HCT116 (cell line): ENCODE data around the gene MCF2L2. TPM values are rescaled to one million over a fixed set of nuclear protein-coding genes. Genes with fewer than 3 reads are reported as not detected.

ENCODE experiments used
- ATAC-seq: fragments of 200-7000 bp; cut with Tn5 transposase; 2 replicates; pipeline ENCODE4 v1.9.1; 2020; ENCODE audit warnings: mild to moderate bottlenecking, moderate library complexity
- BruUV-seq: library from RNA; stranded (reverse); fragments of 400-500 nt; replicated peaks from 2 replicates; lab custom pipeline; 2021; lab: Mats Ljungman, UMichigan
- CTCF ChIA-PET: fragments of 300-600 bp; sonication (Branson Sonifier 250); formaldehyde crosslinking; loops from one replicate; lab custom pipeline; 2021; ENCODE audit warnings: antibody characterized with exemption; lab: Charles Lee
- POLR2A ChIA-PET: fragments of 300-600, 350-600 bp; sonication (Branson Sonifier 250); formaldehyde crosslinking; loops from one replicate; lab custom pipeline; 2021; ENCODE audit warnings: antibody characterized with exemption; lab: Charles Lee
- RAD21 ChIA-PET, 2 experiments: fragments of 300-600 bp; sonication (Branson Sonifier 250); formaldehyde crosslinking; loops; one replicate each; lab custom pipeline; 2023; ENCODE audit warnings: low total read pairs in 2 of 2; ENCODE audit not compliant: uncharacterized antibody in 2 of 2, unreplicated experiment in 2 of 2, low non-redundant PET in 1 of 2; lab: Charles Lee
- DNase-seq: peaks from one replicate; pipeline ENCODE4 v3.0.0-alpha.2; 2010; ENCODE audit warnings: low read depth, low spot score
- H2AFZ ChIP-seq: fragments of 200-600 bp; shearing (Covaris generic), sonication (generic); 2 replicates; pipeline ENCODE4 v1.6.1; 2017; ENCODE audit warnings: low read depth, mixed run types, mixed read lengths, antibody characterized with exemption, low read length; ENCODE audit not compliant: poor library complexity, severe bottlenecking
- H3K27ac ChIP-seq: 2 replicates; pipeline ENCODE4 v1.5.1; 2012; ENCODE audit warnings: low read depth, low read length
- H3K27me3 ChIP-seq: fragments of 200-600 bp; sonication (generic); 2 replicates; pipeline ENCODE4 v1.6.1; 2016; ENCODE audit warnings: mixed run types, low read length, mixed read lengths; ENCODE audit not compliant: insufficient read depth
- H3K36me3 ChIP-seq, 2 experiments: fragments of 200-500 bp in 1 of 2; fragments of 200-600 bp in 1 of 2; sonication (Bioruptor generic) in 1 of 2; sonication (generic) in 1 of 2; 2 replicates each; pipeline versions ENCODE4 v1.5.1 to v1.6.1; 2014 to 2016; ENCODE audit warnings: low read length in 2 of 2, inconsistent platforms in 1 of 2, mixed read lengths in 1 of 2, mixed run types in 1 of 2; ENCODE audit not compliant: insufficient read depth in 2 of 2, control insufficient read depth in 1 of 2
- H3K4me1 ChIP-seq, 2 experiments: fragments of 200-600 bp in 1 of 2; sonication (generic) in 1 of 2; 2 replicates each; pipeline versions ENCODE4 v1.5.1 to v1.6.1; 2012 to 2017; ENCODE audit warnings: low read length in 2 of 2, inconsistent platforms in 1 of 2, mild to moderate bottlenecking in 1 of 2, mixed read lengths in 1 of 2, mixed run types in 1 of 2, moderate library complexity in 1 of 2; ENCODE audit not compliant: insufficient read depth in 2 of 2, control insufficient read depth in 1 of 2
- H3K4me2 ChIP-seq: fragments of 200-600 bp; sonication (generic); 2 replicates; pipeline ENCODE4 v1.6.1; 2017; ENCODE audit warnings: mixed run types, low read length, mixed read lengths
- H3K4me3 ChIP-seq, 2 experiments: fragments of 200-600 bp in 1 of 2; sonication (generic) in 1 of 2; replicated peaks in 1 of 2; 2 replicates each; pipeline ENCODE4 v1.5.1; 2011 to 2016; ENCODE audit warnings: low read length in 2 of 2, control low read depth in 1 of 2, low read depth in 1 of 2, mild to moderate bottlenecking in 1 of 2, mixed read lengths in 1 of 2, mixed run types in 1 of 2
- H3K79me2 ChIP-seq: fragments of 200-600 bp; sonication (generic); 2 replicates; pipeline ENCODE4 v1.6.1; 2017; ENCODE audit warnings: mild to moderate bottlenecking, mixed run types, low read length, moderate library complexity, mixed read lengths; ENCODE audit not compliant: insufficient read depth
- H3K9ac ChIP-seq: fragments of 200-600 bp; sonication (generic); 2 replicates; pipeline ENCODE4 v1.6.1; 2016; ENCODE audit warnings: low read length, mixed read lengths
- H3K9me2 ChIP-seq: fragments of 200-600 bp; sonication (generic), shearing (Covaris generic); 2 replicates; pipeline ENCODE4 v1.6.1; 2017; ENCODE audit warnings: mixed run types, mild to moderate bottlenecking, moderate library complexity; ENCODE audit not compliant: insufficient read depth
- H3K9me3 ChIP-seq, 2 experiments: fragments of 200-500 bp in 1 of 2; fragments of 200-600 bp in 1 of 2; sonication (Bioruptor generic) in 1 of 2; sonication (generic) in 1 of 2; 2 replicates each; pipeline ENCODE4 v1.6.1; 2014 to 2017; ENCODE audit warnings: low read length in 2 of 2, mixed read lengths in 2 of 2, inconsistent platforms in 1 of 2, low read depth in 1 of 2, mild to moderate bottlenecking in 1 of 2, mixed run types in 1 of 2, moderate library complexity in 1 of 2; ENCODE audit not compliant: control insufficient read depth in 1 of 2, insufficient read depth in 1 of 2
- H4K20me1 ChIP-seq: fragments of 200-600 bp; sonication (generic), shearing (Covaris generic); 2 replicates; pipeline ENCODE4 v1.6.1; 2017; ENCODE audit warnings: mixed run types, mild to moderate bottlenecking, moderate library complexity; ENCODE audit not compliant: insufficient read depth
- ATF3 ChIP-seq: IDR thresholded peaks from 2 replicates; pipeline ENCODE4 v1.6.1; 2012
- CBX3 ChIP-seq: IDR thresholded peaks from 2 replicates; pipeline ENCODE4 v1.6.1; 2012; ENCODE audit warnings: low read depth
- CEBPB ChIP-seq: IDR thresholded peaks from 2 replicates; pipeline ENCODE4 v1.6.1; 2012; ENCODE audit warnings: low read depth
- EGR1 ChIP-seq: IDR thresholded peaks from 2 replicates; pipeline ENCODE4 v1.6.1; 2012; ENCODE audit warnings: low read depth
- ELF1 ChIP-seq: IDR thresholded peaks from 2 replicates; pipeline ENCODE4 v1.6.1; 2012; ENCODE audit warnings: low read depth, borderline replicate concordance
- EZH2 ChIP-seq: fragments of 200-600 bp; sonication (generic); IDR thresholded peaks from 2 replicates; pipeline ENCODE4 v1.6.1; 2017; ENCODE audit warnings: antibody characterized with exemption, mixed run types
- FOSL1 ChIP-seq: IDR thresholded peaks from 2 replicates; pipeline ENCODE4 v1.6.1; 2012; ENCODE audit warnings: low read depth
- MAX ChIP-seq: IDR thresholded peaks from 2 replicates; pipeline ENCODE4 v1.6.1; 2012
- POLR2A ChIP-seq: IDR thresholded peaks from 2 replicates; pipeline ENCODE4 v1.7.0; 2011; ENCODE audit warnings: borderline replicate concordance; ENCODE audit not compliant: insufficient read depth, insufficient read length; ENCODE audit errors: extremely low read depth
- POLR2AphosphoS5 ChIP-seq: IDR thresholded peaks from 2 replicates; pipeline ENCODE4 v1.6.1; 2011; ENCODE audit warnings: mild to moderate bottlenecking, low read depth, low read length, moderate library complexity
- SIN3A ChIP-seq: IDR thresholded peaks from 2 replicates; pipeline ENCODE4 v1.6.1; 2012; ENCODE audit warnings: low read depth
- SP1 ChIP-seq: IDR thresholded peaks from 2 replicates; pipeline ENCODE4 v1.6.1; 2012; ENCODE audit warnings: low read depth
- SRF ChIP-seq: IDR thresholded peaks from 2 replicates; pipeline ENCODE4 v1.6.1; 2012; ENCODE audit warnings: low read depth
- YY1 ChIP-seq: IDR thresholded peaks from 2 replicates; pipeline ENCODE4 v1.6.1; 2011; ENCODE audit warnings: low read length, low read depth, moderate library complexity, mild to moderate bottlenecking; ENCODE audit not compliant: insufficient replicate concordance; ENCODE audit errors: extremely low read depth
- ZBTB33 ChIP-seq: IDR thresholded peaks from 2 replicates; pipeline ENCODE4 v1.6.1; 2011; ENCODE audit warnings: mild to moderate bottlenecking, low read length, moderate library complexity; ENCODE audit not compliant: insufficient replicate concordance; ENCODE audit errors: extremely low read depth
- ZNF274 ChIP-seq: fragments of 200-500 bp; sonication (Bioruptor generic); IDR thresholded peaks from 2 replicates; pipeline ENCODE4 v1.6.1; 2014; ENCODE audit warnings: mild to moderate bottlenecking, low read depth, low read length, inconsistent platforms
- intact Hi-C: fragments of 100-400 bp; cut with micrococcal nuclease; formaldehyde crosslinking; loops from 2 replicates; pipeline ENCODE4 v1.10.0; 2022
- total RNA-seq: library from RNA; stranded (reverse); gene quantifications from one replicate; pipeline ENCODE4 v1.2.1, GENCODE V29; 2021; ENCODE audit not compliant: unreplicated experiment

The MCF2L2 gene
- total RNA-seq, 1 experiment from 2014 or later, result 1.5 TPM

- Histone ChIP-seq H3K9me3 (no peaks in the 10 kb centered on the region), H3K4me3 (no peak overlapping the region), H3K4me2 (no peak overlapping the region), H3K27me3 (no peaks in the 10 kb centered on the region), H3K9me2 (no peaks in the 10 kb centered on the region), H4K20me1 (no peaks in the 10 kb centered on the region), H3K4me1 (peaks cover 6 to 10% of the 10 kb centered on the region in 2 experiments; a peak in 2 of 4 replicates), H3K27ac (no peak overlapping the region), H3K79me2 (no peaks in the 10 kb centered on the region), H2AFZ (no peak overlapping the region), H3K9ac (no peak overlapping the region), H3K36me3 (no peaks in the 10 kb centered on the region)
- ATAC-seq (no peak), DNase-seq (no peak)
- CTCF ChIA-PET, result no interaction called here
- POLR2A ChIA-PET, result no interaction called here
- no TSS peak for BruUV-seq
- RAD21 ChIA-PET, result no interaction called here
- intact Hi-C loops, result loop anchor here (10.0 kb wide), 1 partner anchor 467 kb away; no protein-coding TSS in a partner anchor
- TF ChIP-seq FOSL1, result no peak
- no peak for TF ChIP-seq SIN3A
- TF ChIP-seq SRF, result no peak
- no peak for TF ChIP-seq YY1
- no peak for TF ChIP-seq ZBTB33
- no peak for TF ChIP-seq SP1
- TF ChIP-seq POLR2A, result no peak
- TF ChIP-seq CBX3, result no peak
- no peak for TF ChIP-seq EZH2
- TF ChIP-seq POLR2AphosphoS5, result no peak
- TF ChIP-seq MAX, result no peak
- TF ChIP-seq CEBPB, result no peak
- no peak for TF ChIP-seq ELF1
- TF ChIP-seq ZNF274, result no peak
- no peak for TF ChIP-seq EGR1
- no peak for TF ChIP-seq ATF3
Measured at GRCh38 chr3:183181606-183182005, 246.8 kb downstream of the MCF2L2 start.
